Upper lobe of right lung (tissue), 1 donor: ENCODE measurements around the gene TFF3. TPM values are rescaled to one million over a fixed set of nuclear protein-coding genes. Genes with fewer than 3 reads are reported as not detected.

ENCODE experiments used
- ATAC-seq: fragments of 200-7000 bp; cut with Tn5 transposase; one replicate; pipeline ENCODE4 v1.9.1; 2020; ENCODE audit warnings: mild to moderate bottlenecking, moderate library complexity
- DNase-seq: peaks from one replicate; pipeline ENCODE4 v3.0.0-alpha.2; 2020
- H3K27ac ChIP-seq: fragments of 200-600 bp; one replicate; pipeline ENCODE4 v1.8.0; 2022
- H3K27me3 ChIP-seq: fragments of 200-600 bp; one replicate; pipeline ENCODE4 v1.8.0; 2022; ENCODE audit warnings: mild to moderate bottlenecking
- H3K36me3 ChIP-seq: fragments of 200-600 bp; one replicate; pipeline ENCODE4 v1.8.0; 2022
- H3K4me1 ChIP-seq: fragments of 200-600 bp; one replicate; pipeline ENCODE4 v1.8.0; 2022
- H3K4me3 ChIP-seq: fragments of 200-600 bp; one replicate; pipeline ENCODE4 v1.8.0; 2022; ENCODE audit warnings: mild to moderate bottlenecking
- H3K9me3 ChIP-seq: fragments of 200-600 bp; one replicate; pipeline ENCODE4 v1.8.0; 2022
- intact Hi-C: fragments of 100-400 bp; cut with DNase I; formaldehyde crosslinking; loops from one replicate; pipeline ENCODE4 v1.11.0; 2022
- long read RNA-seq: library from polyadenylated mRNA; unstranded; transcript quantifications from one replicate; pipeline ENCODE4 v2.0.0, GENCODE V29; 2021
- total RNA-seq: library from RNA; stranded (reverse); fragmentation: NEBNext Ultra II Directional; extraction: Animal tissue kit (Norgen Biotek cat#: 25700); gene quantifications from one replicate; pipeline ENCODE4 v1.2.1, GENCODE V29; 2021
- TF ChIP-seq, protein P1 (sequence below): fragments of 200-600 bp; IDR thresholded peaks from one replicate; pipeline ENCODE4 v1.8.0; 2022; ENCODE audit warnings: antibody characterized with exemption
- donor health status: DM: no; HTN: yes; CAD: no; lungs with severe emphysema.

The TFF3 gene, protein sequence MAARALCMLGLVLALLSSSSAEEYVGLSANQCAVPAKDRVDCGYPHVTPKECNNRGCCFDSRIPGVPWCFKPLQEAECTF
- total RNA-seq = 19.6 TPM
- long read RNA-seq, transcript TFF3-204 (3 exons, 1,109 nt) = major isoform, 5 of 8 reads
- long read RNA-seq, partial matches to known transcripts = 0 of 8 reads
- long read RNA-seq, other reads (novel, unspliced or antisense) = 2 of 8 reads

DNA sequence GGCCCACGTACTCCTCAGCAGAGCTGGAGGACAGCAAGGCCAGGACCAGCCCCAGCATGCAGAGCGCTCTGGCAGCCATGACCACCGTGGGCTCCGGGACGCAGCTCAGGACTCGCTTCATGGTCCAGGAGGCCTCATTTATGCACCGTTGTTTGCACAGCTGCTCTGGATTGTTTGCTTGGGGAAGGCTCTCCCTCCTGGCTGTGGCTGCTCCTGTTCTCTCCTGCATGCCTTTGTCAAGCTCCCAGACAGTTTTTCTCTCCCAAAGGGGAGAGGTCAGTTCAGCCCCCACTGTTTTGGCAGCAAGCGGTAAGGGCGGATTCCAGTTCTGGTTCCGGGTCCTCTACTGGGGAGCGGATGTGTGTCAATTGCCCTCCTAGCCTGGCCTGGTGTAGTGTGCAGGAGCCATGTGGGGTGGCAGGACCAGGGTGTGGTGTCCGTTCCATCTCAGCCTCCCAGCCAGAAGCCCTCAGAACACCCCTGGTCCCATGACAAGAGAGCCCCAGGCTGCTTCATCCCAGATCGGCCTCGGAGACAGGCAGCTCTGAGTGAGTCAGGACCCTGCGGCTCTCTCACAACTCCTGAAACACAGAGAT is at the start of gene TFF3:
Gene TFF3 (minus strand): TSS at position 114 of the 596 bp plus-strand sequence. CDS start 35 bp downstream, at position 79.
- Histone ChIP-seq H3K9me3 (no peaks in the 10 kb centered on the region), H3K27me3 (no peaks in the 10 kb centered on the region), H3K27ac (no peak within 1 kb of the TSS), H3K4me1 (peaks cover 19% of the 10 kb centered on the region), H3K36me3 (no peaks in the 10 kb centered on the region), H3K4me3 (no peak within 1 kb of the TSS)
- TF ChIP-seq, protein P1, sequence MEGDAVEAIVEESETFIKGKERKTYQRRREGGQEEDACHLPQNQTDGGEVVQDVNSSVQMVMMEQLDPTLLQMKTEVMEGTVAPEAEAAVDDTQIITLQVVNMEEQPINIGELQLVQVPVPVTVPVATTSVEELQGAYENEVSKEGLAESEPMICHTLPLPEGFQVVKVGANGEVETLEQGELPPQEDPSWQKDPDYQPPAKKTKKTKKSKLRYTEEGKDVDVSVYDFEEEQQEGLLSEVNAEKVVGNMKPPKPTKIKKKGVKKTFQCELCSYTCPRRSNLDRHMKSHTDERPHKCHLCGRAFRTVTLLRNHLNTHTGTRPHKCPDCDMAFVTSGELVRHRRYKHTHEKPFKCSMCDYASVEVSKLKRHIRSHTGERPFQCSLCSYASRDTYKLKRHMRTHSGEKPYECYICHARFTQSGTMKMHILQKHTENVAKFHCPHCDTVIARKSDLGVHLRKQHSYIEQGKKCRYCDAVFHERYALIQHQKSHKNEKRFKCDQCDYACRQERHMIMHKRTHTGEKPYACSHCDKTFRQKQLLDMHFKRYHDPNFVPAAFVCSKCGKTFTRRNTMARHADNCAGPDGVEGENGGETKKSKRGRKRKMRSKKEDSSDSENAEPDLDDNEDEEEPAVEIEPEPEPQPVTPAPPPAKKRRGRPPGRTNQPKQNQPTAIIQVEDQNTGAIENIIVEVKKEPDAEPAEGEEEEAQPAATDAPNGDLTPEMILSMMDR = no peak
- DNase-seq (peak; percentile 60), ATAC-seq (no peak)
- intact Hi-C loops = no loop called here

DNA sequence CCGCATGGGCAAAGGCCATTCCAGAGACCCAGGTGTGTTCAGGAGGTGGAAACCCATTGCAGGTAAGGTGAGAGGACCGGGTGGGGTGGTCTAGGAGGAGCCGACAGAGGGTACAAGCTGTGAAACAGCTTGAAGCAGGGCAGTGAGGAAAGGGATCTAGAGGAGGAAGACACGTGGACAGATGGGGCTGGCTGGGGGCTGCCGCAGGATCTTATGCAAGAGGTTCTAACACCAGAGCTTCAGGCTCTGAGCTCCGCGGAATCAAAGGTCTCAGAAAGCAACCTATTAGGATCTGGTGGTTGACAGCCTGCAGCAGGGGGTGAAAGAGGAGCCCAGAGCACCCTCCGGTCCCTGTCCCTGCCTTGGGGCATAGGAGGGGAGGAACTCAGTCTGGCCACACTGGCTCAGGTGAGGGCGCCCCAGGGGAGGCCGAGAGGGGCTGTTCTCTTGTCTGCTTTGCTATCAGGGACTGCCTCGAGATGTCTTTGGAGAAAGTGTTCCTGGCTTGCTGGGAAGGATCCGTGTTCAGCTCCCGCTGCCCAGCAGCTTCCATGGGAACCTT is 49.2 kb upstream of the TFF3 start:
- intact Hi-C loops = no loop called here
- no peak overlapping the region for H3K4me3 ChIP-seq
- no peaks in the 10 kb centered on the region for H3K4me1 ChIP-seq
- TF ChIP-seq, protein P1 = no peak
- peaks cover 9% of the 10 kb centered on the region for H3K27me3 ChIP-seq
- no peaks in the 10 kb centered on the region for H3K36me3 ChIP-seq
- ATAC-seq (no peak), DNase-seq (no peak)
- no peaks in the 10 kb centered on the region for H3K9me3 ChIP-seq
- H3K27ac ChIP-seq = no peak overlapping the region

DNA sequence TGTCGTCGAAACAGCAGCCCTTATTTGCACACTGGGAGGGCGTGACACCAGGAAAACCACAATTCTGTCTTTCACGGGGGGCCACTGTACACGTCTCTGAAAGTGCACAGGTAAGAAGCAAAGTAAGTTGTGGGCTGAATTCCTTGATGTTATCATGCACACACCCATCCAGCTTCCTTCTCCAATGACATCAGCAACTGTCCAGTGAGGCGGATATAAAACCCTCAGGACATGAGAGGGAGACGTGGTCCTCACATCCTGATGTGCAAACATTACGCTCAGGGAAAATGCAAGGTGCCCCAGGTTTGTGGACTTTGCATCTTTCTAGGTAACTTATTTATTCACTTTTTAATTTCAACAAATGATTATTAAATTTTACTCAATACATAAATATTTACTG is 48.1 kb upstream of the TFF3 start:
- DNase-seq (no peak), ATAC-seq (no peak)
- Histone ChIP-seq H3K4me3 (no peak overlapping the region), H3K9me3 (no peaks in the 10 kb centered on the region), H3K27ac (no peak overlapping the region), H3K27me3 (peaks cover 9% of the 10 kb centered on the region), H3K36me3 (no peaks in the 10 kb centered on the region), H3K4me1 (no peaks in the 10 kb centered on the region)
- TF ChIP-seq, protein P1 = no peak
- intact Hi-C loops = no loop called here

DNA sequence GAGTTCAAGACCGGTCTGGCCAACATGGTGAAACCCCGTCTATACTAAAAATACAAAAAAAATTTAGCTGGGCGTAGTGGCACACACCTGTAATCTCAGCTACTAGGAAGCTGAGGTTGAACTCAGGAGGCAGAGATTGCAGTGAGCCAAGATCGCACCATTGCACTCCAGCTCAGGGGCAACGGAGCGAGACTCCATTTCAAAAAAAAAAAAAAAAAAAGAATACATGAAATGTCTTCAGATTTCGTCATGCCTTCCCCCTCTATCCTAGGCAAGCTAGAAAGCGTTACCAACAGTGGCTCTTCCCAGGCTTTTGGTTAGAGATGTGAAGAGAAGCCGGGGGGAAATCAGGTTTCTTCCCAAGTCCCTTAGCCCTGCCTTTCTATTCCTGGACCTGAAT is 47.5 kb upstream of the TFF3 start:
- TF ChIP-seq, protein P1 = no peak
- intact Hi-C loops = no loop called here
- Histone ChIP-seq H3K9me3 (no peaks in the 10 kb centered on the region), H3K4me3 (no peak overlapping the region), H3K36me3 (no peaks in the 10 kb centered on the region), H3K27ac (no peak overlapping the region), H3K4me1 (no peaks in the 10 kb centered on the region), H3K27me3 (peaks cover 9% of the 10 kb centered on the region)
- no peak for ATAC-seq
- DNase-seq = no peak

DNA sequence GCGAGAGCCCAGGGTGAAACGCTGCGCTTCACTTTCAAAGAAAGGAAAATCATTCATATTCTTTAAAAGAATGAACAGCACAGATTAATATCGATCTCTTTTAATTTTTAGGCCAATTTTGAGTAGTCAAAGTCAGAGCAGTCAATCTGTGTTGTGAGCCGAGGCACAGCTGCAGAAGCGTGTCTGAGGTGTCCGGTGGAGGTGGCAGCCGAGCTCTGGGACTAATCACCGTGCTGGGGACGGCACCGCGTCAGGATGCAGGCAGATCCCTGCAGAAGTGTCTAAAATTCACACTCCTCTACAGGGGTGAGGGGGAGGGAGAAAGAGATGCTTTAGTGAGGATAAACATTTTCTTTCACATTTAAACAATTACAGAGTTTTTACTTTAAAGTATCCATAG is 47.0 kb upstream of the TFF3 start:
- DNase-seq (no peak), ATAC-seq (no peak)
- H3K9me3 ChIP-seq = no peaks in the 10 kb centered on the region
- TF ChIP-seq, protein P1 = no peak
- peaks cover 9% of the 10 kb centered on the region for H3K27me3 ChIP-seq
- intact Hi-C loops = no loop called here
- H3K36me3 ChIP-seq = no peaks in the 10 kb centered on the region
- H3K4me1 ChIP-seq = no peaks in the 10 kb centered on the region
- no peak overlapping the region for H3K27ac ChIP-seq
- no peak overlapping the region for H3K4me3 ChIP-seq
